ENCODE measurements around the gene TMEM50A.
"Not testable (repeated sequence)": the region's sequence is repeated elsewhere in the genome, so short reads cannot be mapped to it uniquely, and the experiment has no call there.

TMEM50A gene

DNA sequence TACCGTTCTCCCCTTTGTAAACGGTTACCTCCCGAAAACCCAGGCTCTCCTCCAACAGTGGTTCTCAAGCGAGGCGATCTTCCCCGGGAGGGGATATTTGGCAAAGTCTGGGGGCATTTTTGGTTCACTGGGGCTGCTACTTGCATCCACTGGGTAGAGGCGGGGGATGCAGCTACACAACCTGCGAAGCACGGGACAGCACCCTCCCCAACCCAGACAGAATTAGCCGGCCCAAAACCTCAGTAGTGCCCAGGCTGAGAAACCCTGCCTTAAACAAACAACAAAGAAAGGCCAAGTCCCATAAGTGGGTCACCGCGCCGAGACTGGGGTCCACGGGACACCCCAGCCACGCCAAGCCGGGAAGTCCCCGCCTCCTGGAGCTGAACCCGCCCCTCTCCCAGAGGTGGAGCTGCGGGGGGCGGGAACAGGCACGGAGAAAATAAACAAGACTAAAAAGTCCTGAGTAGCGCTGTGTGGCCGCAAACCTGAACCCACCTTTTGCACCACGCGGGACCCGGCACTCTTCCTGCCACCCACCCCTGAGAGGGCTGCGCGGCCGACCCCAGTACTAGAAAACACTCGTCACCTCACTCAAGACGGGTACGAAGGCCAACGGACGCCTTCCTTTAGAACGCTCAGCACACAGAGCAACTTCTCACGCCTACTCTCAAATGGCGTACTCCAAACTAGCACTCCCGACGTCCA, 499 bp upstream of the TMEM50A start:
- not testable (repeated sequence) for DNase-seq

DNA sequence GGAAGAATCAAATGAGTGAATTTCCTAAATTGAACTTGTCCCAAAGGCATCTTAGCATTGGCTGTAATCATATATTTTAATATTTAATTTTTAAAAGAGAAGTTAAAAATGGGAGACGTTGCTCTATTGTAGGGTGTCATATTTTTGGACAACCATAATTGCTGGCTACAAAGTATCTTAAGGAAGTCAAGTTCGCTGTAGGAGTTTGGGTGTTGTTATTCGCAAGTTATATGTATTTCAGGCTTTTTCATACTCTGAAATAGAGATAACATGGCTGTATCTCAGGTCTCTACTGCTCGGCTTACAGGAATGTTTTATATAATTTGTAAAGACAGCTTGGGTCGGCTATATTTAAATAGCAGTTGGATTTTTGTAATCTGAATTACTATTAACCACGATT, 852 bp downstream of the TMEM50A start:
- no peak for DNase-seq

- no peak for DNase-seq
Observed at GRCh38 chr1:25341746-25342145, 3.6 kb downstream of the TMEM50A start.

- no peak for DNase-seq
Observed at GRCh38 chr1:25342846-25343245, 4.7 kb downstream of the TMEM50A start.

GRCh38 chr1:25343872-25344271, 5.7 kb downstream of the TMEM50A start:
- DNase-seq: no peak

GRCh38 chr1:25347556-25347955, 9.4 kb downstream of the TMEM50A start:
- no peak for DNase-seq

DNA sequence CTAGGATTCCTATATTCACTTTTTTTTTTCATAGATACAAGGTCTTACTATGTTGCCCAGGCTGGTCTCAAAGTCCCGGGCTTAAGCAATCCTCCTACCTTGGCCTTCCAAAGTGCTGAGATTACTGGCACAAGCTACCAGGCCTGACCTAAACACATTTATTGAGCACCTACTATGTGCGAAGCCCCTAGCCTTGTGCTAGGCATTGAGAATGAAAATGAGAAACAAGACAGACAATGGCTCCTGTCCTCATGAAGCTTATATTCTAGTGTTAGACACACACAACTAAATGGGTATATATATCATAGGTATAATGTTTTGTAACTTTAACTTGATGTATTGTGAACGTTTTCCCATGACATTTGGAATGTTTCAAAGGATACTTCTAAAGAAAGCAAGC, 11.5 kb downstream of the TMEM50A start:
- no peak for DNase-seq

DNA sequence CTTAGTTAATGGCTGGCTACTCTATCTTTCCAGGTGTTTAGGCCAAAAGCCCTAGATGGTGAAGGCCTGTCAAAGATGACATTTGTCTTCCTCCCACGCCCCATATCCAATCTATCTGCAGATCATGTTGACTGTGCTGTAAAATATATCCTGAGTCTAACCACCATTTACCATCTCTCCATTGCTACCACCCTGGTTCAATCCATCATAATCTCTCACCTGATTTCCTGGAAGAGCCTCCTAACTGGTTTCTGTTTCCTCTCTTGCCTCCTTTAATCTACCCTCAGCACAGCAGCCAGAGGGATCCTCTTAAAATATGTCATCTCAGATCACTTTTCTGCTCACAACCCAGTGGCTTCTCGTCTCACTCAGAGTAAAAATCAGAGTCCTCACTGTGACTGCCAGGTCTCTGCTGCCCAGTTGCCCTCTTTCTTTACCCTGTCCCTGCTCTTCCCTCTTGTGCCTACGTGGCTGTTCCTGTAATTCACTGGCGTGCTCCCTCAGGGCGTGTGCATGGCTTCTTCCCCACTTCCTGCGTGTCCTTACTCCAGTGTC, 17.8 kb downstream of the TMEM50A start:
- DNase-seq: no peak

GRCh38 chr1:25356441-25356840, 18.3 kb downstream of the TMEM50A start:
- DNase-seq: no peak

DNA sequence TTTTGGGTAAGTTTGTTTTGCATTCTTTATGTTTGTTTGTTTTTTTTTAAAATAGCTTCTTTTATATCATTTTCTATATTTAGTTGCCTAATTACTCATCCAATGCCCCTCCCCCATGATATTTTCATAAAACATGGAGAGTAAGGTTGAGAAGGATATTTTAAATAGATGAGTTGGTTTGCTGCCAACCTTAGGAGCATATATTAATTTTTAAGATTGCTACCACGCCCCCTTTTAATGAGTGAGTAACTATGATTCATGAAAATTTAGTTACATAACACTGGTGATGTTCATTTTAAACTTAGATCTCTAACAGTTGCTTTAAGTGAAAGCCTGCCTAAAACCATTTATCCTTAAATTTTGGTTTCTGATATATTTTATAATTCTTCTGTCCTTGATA, 18.7 kb downstream of the TMEM50A start:
- no peak for DNase-seq

DNA sequence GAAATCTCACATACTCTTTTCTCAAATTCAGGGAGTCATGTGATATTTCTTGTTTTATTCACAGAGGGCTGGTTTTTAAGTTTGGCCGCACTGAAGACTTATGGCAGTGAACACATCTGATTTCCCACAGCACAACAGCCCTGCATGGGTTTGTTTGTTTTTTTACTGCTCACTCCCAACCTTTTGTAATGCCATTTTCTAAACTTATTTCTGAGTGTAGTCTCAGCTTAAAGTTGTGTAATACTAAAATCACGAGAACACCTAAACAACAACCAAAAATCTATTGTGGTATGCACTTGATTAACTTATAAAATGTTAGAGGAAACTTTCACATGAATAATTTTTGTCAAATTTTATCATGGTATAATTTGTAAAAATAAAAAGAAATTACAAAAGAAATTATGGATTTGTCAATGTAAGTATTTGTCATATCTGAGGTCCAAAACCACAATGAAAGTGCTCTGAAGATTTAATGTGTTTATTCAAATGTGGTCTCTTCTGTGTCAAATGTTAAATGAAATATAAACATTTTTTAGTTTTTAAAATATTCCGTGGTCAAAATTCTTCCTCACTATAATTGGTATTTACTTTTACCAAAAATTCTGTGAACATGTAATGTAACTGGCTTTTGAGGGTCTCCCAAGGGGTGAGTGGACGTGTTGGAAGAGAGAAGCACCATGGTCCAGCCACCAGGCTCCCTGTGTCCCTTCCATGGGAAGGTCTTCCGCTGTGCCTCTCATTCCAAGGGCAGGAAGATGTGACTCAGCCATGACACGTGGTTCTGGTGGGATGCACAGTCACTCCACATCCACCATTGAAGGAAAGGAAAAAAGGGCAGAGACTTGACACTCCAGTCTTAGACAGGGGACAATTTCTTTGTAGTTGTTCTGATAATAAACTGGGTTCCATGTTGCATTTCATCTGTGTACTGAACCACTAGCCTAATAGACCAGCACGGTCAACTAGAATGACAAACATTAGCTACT, 22.8 kb downstream of the TMEM50A start:
- DNase-seq: no peak

DNA sequence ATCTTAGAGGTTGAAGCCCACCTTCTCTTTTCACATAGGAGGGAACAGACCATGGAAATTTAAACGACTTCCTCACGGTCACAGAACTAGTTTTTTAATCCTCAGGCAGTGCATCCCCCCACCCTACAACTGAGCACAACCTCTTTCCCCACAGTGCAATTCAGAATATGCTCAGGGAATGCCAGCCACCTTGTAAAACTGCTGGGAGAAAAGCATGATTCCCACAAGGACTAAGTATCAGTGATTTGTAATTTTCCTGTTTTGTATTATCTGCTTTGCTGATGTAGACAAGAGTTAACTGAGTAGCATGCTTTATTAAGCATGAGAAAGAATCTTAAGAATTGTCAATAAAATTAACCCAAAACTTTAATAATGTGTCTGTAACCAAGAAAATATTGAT, 23.8 kb downstream of the TMEM50A start:
- no peak for DNase-seq

DNA sequence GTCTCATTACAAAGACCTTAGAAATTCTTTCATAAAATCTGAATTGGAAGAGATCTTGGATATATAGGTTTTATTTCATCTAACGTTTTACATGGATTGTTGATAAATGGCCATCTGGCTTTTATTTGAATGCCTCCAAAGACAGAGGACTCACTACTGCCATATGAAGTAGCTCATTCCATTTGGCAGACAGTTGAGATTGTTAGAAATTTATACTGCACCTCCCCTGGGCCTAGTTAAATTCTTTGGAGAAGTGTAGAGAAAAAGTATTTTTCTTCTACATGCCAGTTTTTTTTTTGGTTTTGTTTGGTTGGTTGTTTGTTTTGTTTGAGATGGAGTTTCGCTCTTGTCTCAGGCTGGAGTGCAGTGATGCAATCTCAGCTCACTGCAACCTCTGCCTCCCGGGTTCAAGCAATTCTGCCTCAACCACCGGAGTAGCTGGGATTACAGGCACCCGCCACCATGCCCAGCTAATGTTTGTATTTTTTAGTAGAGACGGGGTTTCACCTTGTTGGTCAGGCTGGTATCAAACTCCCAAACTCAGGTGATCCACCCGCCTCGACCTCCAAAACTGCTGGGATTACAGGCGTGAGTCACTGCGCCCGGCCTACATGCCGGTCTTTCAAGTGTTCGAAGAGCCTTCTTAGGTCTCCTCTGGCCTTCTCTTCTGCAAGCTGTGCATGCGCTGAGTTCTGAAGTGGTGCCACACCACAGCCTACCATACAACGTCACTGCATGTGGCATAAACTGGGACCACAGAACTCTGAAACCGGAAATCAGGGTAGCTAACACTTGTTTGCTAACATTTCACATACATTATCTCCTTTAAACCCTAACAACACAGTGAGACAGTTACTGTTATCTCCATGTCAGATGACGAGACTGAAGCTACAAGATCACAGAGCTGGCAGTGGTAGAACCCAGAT, 24.8 kb downstream of the TMEM50A start:
- DNase-seq: not testable (repeated sequence)

GRCh38 chr1:25369241-25369640, 31.1 kb downstream of the TMEM50A start:
- DNase-seq: no peak

GRCh38 chr1:25369691-25370271, 31.6 kb downstream of the TMEM50A start:
- not testable (repeated sequence) for DNase-seq

DNA sequence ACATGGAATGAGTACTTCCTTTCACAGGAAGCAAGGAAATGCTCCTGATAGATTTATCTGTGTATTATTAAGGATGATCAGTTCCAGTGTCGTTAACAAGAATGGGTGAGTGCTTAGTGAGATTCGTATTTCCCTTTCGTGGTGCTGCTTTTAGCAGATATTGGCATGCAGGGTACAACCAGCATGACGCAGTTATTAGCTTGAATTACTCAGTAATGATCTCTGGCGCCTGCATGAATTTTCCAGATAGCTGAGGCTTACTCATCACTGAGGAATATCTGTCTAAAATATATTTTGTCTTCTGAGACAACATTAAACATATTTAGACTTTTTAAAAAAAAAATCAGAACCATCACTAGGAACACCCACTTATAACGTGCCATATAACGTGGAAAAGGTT, 33.6 kb downstream of the TMEM50A start:
- not testable (repeated sequence) for DNase-seq

DNA sequence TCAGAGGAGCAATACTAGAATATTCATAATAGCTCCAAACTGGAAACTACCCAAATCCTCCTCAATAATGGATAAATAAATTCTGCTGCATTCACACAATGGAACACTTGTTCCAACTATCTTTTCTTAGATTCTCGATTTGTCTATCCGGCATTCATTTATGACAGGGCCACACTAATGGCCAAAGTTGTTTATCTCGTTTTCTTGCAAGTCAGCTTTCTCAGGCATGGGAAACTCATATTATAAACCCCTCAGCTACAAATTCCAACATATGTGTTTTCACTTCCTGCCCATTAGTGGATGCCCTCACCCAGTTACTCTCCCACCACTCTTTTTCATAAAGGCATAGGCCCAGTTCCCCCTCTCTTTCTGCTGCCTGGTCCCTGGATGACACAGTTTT, 40.2 kb downstream of the TMEM50A start:
- not testable (repeated sequence) for DNase-seq

DNA sequence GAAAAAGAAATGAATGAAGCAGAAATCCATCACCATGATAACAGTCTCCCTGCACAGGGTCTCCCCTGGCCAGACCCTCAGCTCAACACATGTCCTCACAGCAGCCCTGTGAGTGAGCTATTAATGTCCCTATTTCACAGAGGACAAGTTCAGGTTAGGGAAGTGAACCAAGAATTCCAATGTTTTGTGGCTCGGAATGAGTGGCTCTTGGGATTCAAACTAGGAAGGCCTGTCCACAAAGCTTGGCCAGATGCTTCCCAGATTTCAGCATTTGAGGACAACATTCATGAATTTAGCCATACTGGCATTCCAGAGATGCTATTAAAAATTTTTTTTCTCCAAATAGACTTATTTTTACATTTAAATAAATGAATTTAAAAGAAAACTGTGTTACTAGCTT, 44.4 kb downstream of the TMEM50A start:
- DNase-seq: not testable (repeated sequence)

GRCh38 chr1:25383090-25383489, 45.0 kb downstream of the TMEM50A start:
- DNase-seq: not testable (repeated sequence)

GRCh38 chr1:25383875-25384274, 45.7 kb downstream of the TMEM50A start:
- not testable (repeated sequence) for DNase-seq

DNA sequence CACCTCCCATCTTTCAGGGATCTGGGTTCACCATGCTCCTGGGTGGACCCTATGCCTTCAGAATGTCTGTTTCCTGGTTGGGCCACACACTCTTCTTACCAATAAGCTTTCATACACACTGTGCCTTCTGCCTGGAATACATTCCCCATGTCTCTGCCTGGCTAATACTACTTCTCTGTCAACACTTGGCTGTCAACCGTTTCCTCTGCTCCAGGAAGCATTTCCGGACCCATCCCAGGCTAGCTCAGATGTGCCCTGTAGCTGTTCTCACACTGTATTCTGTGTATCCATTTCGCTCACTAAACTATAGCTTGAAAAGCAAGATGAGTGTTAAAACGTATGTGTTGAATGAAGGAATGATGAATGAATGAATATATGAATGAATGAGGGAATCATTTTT, 49.0 kb downstream of the TMEM50A start:
- DNase-seq: not testable (repeated sequence)

- DNase-seq: not testable (repeated sequence)
Observed at GRCh38 chr1:25388691-25389090, 50.6 kb downstream of the TMEM50A start.

Data from GOT3 (cell line).